GM18909 (cell line): ENCODE results near the gene COLGALT1.
"Not testable (repeated sequence)": the region's sequence is repeated elsewhere in the genome, so short reads cannot be mapped to it uniquely, and the experiment has no call there.

Experiments used
- ATAC-seq: cut with Tn5 transposase; IDR thresholded peaks from one replicate; pipeline ENCODE4 v1.9.1; 2021; ENCODE audit warnings: mild to moderate bottlenecking; ENCODE audit not compliant: unreplicated experiment, poor library complexity

COLGALT1 gene

DNA sequence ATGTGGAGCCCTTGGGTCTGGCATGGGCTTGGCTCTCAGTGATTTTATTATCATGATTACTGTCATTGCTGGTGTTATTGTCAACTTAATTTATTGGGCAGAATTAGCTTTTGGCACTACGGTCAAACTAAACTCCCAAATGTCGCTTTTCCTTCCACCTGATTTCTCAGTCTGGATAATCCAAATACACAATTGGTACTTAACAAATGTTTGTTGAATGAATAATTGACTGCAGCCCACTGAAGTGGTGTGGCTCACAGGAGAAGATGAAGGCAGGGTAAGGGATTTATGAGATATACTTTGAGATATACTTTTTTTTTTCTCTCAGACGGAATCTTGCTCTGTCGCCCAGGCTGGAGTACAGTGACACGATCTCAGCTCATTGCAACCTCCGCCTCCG lies 1.5 kb downstream of the COLGALT1 start:
- ATAC-seq = no peak

DNA sequence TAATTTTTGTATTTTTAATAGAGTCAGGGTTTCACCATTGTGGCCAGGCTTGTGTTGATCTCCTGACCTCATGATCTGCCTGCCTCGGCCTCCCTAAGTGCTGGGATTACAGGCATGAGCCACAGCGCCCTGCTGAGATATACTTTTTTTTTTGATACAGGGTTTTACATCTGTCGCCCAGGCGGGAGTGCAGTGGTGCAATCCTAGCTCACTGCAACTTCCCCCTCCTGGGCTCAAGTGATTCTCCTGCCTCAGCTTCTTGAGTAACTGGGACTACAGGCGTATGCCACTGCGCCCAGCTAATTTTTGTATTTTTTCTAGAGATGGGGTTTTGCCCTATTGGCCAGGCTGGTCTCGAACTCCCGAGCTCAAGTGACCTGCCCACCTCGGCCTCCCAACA lies 2.0 kb downstream of the COLGALT1 start:
- ATAC-seq = no peak

DNA sequence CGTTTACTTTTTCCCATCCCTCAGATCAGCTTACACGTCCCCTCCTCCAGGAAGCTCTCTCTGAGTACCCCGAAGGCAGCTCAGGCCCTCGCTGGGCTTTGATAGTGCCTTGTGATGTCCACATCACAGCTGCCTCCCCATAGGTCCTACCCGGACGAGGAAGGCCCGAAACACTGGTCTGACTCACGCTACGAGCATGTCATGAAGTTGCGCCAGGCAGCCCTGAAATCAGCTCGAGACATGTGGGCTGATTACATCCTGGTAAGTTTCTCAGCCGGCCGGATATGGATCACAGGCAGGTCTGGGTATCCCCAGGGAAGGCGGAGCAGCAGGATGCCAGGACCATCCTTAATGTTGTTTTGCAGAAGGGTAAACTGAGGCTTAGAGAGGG lies 4.8 kb downstream of the COLGALT1 start:
- ATAC-seq = no peak

DNA sequence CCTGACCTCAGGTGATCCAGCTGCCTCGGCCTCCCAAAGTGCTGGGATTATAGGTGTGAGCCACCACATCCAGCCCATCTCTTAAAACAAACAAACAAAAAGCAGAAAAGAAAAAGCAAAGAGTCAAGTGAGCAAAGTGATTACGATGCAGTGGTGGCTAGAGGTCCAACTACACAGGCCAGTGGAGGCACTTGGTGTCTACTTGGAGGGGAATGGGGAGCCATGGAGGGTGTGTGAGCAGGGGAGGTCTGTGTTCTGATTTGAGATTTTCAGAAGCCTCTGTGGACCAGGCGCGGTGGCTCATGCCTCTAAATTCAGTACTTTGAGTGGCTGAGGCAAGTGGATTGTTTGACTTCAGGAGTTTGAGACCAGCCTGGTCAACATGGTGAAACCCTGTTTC lies 6.6 kb downstream of the COLGALT1 start:
- ATAC-seq = no peak

DNA sequence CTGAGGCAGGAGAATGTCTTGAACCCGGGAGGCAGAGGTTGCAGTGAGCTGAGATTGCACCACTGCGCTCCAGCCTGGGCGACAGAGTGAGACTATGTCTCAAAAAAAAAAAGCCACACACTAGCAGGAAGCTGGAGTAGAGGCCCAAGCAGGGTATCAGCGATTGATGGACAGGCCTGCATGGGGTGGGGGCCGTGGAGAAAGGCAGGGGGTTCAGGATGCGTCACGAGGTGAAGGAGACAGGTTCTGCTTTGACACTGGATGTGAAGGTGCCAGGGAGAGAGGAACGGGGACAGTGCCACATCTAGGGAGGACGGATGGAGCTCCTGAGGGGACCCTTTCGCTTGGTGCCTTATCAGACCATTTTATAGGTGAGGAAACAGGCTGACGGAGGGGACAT lies 7.1 kb downstream of the COLGALT1 start:
- ATAC-seq = no peak

DNA sequence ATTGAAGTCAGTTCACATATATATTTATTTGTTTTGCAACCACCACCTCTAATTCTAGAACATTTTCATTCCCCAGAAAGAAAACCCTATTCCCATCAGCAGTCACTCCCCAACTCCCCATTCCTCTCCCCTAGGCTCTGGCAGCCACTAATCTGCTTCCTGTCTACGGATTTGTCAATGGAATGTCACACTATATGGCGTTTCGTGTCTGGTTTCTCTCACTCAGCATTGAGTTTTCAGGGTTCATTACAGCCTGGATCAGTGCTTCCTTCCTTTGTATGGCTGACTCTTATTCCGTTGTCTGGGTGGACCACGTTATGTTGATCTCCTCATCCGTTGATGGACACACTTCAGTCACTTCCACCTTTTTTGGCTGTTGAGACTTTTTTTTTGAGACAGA lies 9.3 kb downstream of the COLGALT1 start:
- ATAC-seq = no peak

DNA sequence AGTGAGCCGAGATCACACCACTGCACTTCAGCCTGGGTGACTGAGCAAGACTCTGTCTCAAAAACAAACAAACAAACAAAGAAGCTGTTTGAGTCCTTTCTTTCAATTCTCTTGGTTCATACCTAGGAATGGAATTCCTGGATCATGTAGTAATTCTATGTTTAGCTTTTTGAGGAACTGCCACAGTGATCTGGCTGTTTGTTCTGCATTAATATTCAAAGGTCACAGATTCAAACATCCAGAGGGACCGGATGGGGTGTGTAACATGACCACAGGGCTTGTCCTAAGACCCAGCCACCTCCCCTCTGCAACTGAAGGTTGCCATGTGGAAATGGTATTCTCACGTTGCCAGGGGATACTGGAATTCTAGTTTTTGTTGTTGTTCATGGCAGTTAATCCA lies 10.2 kb downstream of the COLGALT1 start:
- no peak for ATAC-seq

DNA sequence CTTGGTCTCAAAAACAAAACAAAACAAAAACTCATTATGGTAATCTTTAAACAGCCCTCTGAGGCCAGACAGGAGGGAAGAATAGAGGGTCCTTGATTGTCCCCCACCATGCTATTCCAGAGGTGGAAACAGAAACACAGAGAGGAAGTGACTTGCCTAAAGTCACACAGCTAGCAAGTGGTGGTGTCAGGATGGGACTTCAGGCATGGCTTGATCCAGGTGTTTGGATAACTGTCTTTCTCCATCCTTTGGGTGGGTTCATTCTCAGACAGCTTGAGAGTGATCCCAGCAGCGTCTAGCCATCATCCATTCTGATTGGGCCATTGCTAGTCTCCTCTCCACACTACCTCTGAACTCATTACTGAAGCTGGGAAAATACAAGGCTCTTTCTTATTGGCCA lies 12.5 kb downstream of the COLGALT1 start:
- no peak for ATAC-seq

DNA sequence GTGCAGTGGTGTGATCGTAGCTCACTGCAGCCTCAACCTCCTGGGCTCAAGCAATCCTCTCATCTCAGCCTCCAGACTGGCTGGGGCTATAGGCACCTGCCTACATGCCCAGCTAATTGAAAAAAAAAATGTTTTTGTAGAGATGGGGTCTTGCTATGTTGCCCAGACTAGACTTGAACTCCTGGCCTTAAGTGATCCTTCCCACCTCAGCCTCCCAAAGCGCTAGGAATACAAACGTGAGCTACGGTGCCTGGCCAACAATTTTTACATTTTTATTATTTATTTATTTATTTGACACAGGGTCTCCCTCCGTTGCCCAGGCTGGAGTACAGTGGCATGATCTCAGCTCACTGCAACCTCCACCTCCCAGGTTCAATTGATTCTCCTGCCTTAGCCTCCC lies 14.8 kb downstream of the COLGALT1 start:
- not testable (repeated sequence) for ATAC-seq

DNA sequence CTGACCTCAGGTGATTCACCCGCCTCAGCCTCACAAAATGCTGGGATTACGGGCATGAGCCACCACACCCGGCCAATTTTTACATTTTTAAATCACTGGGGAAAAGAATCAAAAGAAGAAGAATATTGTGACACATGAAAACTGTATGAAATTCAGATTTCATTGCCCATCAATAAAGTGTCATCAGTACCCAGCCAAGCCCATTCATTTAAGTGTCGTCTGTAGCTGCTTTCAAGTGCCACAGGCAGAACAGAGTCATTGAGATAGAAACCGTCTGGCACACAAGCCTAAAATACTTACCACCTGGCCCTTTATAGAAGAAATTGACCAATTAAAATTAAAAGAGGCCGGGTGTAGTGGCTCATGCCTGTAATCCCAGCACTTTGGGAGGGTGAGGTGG lies 15.3 kb downstream of the COLGALT1 start:
- ATAC-seq = no peak

DNA sequence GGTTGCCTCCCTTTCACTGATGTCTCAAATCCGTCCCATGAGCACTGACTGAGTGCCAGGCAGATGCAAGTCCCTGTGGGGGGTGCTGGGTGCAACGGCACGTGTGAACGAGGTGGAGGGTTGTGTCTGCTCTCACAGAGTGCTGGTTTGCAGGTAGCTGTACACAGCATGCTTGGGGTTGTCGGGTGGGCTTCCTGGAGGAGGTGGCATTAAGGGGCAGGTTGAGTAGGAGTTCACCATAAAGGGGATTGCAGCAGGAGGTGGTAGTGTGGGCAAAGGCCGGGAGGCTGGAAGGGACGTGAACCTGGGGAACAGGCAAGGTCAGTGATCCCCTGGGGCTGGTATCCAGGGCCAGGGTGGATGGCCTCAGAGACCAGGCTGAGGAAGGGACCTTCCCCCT lies 17.2 kb downstream of the COLGALT1 start:
- no peak for ATAC-seq

DNA sequence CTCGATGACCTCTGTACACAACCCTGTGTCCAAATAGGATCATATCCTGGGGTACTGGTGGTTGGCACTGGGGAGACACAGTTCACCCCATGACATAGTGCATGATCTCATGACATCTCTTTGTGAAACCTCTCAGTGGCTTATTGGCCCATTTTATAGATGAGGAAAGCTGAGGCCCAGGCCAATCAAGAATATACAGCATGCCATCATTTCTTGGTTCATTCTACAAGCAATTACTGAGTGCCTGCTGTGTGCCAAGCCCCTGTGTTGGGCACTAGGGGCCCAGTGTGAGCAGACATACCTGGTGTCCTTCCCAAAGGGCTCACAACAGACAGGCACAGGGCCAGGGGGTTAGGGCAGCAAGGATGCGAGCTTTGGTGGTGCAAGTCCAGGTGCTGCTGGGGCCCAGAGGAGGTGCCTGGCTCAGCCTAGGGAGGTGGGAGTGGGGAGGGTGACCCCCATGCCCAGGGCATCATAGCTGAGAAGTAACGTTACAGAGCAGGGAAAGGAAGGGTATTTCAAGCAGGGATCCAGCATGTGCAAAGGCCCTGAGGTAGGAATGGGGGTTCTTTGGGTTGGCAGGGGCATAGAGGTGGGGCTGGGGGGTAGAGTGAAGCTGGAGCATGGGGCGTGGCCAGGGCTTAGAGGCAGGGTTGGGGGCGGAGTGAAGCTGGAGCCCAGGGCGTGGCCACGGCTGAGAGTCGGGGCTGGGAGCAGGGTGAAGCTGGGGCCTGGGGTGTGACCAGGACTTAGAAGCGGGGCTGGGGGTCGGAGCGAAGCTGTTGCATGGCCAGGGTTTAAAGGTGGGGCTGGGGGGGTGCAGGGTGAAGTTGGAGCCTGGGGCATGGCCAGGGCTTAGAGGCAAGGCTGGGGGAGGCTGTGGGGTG lies 20.7 kb downstream of the COLGALT1 start:
- ATAC-seq = no peak

DNA sequence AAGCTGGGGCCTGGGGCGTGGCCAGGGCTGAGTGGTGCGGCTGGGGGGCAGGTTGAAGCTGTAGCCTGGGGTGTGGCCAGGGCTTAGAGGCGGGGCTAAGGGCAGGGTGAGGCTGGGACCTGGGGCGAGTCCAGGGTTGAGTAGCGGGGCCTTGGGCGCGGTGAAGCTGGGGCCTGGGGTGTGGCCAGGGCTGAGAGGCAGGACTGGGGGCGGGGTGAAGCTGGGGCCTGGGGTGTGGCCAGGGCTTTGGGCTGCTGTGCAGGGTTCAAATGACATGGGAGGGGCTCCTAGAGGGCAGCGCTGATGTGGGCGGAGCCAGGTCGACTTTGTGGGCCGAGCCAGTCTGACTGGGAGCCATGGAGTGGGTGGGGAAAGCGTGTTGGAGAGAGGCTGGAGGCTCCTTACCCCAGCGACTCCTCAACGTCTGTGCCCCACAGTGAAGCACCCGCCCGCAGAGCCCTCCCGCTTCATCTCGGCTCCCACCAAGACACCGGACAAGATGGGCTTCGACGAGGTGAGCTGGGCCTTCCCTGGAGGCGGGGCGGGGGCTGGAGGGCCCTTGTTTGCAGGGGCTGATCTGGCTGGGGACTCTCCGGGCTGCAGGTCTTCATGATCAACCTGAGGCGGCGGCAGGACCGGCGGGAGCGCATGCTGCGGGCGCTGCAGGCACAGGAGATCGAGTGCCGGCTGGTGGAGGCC lies 21.5 kb downstream of the COLGALT1 start:
- ATAC-seq = no peak

DNA sequence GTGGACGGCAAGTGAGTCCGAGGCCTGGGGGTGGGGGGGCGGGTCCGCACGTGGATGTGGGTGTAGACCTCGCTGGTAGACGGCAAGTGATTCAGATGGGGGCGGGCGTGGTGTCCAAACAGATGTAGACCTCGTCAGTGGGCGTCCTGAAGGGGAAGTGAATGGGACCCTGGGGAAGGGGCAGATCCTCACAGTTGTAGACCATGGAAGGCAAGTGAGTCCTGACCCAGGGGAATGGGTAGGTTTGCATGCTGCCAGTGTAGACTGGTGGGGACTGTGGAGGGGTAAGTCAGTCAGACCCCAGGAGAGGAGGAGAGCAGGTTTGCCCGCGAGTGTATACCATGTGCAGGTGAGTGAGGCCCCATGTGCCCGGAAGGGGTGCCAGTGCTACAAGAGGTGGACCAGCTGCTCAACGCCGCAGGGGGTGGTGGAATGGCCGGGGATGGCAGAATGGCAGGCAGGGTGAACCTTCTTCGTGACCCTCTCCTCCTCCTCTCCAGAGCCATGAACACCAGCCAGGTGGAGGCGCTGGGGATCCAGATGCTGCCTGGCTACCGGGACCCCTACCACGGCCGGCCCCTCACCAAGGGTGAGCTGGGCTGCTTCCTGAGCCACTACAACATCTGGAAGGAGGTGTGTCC lies 22.1 kb downstream of the COLGALT1 start:
- ATAC-seq = no peak

DNA sequence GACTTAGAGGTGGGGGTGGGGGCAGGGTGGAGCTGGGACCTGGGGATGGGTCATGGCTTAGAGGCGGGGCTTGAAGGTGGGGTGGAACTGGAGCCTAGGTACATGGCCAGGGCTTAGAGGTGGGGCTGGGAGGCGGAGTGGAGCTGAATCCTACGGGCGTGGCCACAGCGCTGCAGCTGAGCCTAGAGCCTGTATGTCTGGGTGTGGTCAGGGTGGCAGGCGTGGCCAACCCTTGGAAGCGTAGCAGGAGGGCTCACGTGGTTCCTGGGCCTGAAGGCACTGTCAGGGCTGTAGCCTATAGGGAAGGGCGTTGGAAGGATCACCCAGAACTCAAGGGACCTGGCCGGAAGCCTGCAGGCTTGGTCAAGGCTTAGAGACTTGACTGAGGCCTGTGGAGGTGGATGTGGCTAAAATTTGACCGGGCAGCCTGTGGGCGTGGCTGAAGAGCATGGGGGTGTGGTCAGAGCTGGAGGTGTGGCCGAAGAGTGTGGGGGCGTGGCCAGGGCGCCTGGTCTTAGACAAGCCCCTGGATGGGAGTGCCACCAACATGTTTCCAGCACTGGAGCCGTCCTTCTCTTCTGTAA lies 24.3 kb downstream of the COLGALT1 start:
- no peak for ATAC-seq

DNA sequence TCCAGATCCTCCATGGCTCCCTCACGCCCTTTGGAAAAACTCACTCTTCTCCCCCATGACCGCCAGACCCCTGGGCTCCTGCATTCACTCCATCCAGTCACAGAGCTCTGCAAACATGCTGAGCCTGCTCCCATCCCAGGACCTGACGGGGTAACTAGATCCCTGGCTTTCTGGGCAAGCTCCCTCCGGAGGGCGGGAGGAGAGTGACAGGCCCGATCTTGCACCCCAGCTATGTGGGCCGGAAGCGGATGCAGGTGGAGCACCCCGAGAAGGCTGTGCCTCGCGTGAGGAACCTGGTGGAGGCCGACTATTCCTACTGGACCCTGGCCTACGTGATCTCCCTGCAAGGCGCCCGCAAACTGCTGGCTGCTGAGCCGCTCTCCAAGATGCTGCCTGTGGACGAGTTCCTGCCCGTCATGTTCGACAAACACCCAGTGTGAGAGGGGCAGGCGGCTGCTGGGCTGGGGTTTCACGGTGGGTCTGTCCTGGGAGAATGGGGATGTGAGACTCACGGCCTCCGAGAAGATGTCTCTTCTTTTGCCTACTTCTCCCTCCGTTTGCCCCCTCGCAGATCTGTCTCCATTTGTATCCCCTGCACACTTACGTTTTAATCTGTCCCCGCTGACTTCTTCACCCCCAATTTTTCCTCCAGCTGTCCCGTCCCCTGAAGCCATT lies 25.2 kb downstream of the COLGALT1 start:
- ATAC-seq = no peak

DNA sequence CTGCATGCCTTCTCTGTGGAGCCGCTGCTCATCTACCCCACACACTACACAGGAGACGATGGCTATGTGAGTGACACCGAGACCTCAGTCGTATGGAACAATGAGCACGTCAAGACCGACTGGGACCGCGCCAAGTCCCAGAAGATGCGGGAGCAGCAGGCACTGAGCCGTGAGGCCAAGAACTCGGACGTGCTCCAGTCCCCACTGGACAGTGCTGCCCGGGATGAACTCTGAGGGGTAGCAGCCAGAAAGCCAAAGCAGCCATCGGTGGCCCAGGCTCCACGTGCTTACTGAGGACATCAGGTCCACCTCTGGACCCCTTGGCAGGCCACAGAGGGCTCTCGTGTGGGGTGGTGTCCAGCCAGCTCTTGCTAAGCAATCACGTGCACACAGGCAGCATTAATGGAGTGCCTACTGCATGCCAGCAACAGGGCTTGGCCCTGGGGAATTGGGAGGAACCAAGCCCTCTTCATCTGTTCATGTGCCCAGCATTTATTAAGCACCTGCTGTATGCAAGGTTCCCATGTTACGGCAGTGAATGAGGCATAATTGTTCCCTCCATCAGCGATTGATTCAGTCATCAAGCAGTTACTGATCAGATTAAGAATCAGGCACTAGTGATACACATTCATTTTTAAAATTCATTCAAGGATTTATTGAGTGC lies 25.9 kb downstream of the COLGALT1 start:
- ATAC-seq = no peak

DNA sequence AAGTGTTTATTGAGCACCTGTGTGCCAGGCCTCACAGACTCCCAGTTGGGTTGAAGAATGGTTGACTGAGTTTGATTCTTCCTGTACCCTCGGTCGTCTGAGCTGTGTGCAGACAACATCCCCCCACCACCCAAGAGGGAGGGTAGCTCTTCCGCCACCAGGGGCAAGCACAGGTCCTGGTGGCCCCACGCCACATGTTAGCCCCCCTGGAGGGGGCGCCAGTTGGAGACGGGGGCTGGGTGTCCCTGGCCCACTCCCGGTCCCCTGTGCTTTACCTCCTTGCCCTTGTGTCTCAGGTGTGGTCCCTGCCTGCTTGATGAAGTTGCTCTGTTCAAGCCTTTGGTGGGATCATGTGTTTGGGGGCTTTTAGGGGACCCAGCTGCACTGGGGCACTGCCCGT lies 27.2 kb downstream of the COLGALT1 start:
- no peak for ATAC-seq

DNA sequence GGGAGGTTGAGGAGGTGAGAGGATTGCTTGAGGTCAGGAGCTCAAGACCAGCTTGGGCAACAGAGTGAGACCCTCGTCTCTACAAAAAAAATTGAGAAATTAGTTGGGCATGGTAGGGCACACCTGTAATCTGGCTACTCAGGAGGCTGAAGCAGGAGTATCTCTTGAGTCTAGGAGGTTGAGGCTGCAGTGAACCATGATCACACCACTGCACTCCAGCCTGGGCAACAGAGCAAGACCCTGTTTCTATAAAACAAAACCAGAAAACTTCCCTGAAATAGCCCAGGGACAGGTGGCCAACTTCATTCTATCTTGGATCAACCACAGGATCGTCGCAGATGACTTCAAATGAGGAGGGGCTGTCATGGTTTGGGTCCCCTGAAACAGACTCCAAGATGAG lies 28.7 kb downstream of the COLGALT1 start:
- ATAC-seq = no peak

DNA sequence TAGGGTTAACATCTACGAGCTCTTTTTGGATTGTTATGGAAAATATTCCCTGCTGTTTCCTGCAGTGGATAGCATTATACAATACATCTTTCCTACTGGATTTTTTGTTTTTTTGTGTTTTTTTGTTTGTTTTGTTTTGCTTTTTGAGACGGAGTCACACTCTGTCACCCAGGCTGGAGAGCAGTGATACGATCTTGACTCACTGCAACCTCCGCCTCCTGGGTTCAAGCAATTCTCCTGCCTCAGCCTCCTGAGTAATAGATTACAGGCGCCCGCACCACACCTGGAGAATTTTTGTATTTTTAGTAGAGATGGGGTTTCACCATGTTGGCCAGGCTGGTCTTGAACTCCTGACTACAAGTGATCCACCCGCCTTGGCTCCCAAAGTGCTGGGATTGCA lies 29.9 kb downstream of the COLGALT1 start:
- ATAC-seq = not testable (repeated sequence)
